Natural killer cell treated with Interleukin-12 subunit alpha and Interleukin-12 subunit beta and Interleukin-15 and Interleukin-18, amount 100 ng/mL, for 72 hours (primary cell): ENCODE data around the gene FAM161A. TPM values are rescaled to one million over a fixed set of nuclear protein-coding genes. Genes with fewer than 3 reads are reported as not detected.
"Not testable (repeated sequence)": the region's sequence is repeated elsewhere in the genome, so short reads cannot be mapped to it uniquely, and the experiment has no call there.

Experiments used
- ATAC-seq, 2 donors: fragments of 150-1000 bp; cut with Tn5 transposase in 1 of 2; sonication (Bioruptor Pico), chemical (Tn5 transposase) in 1 of 2; 2 replicates each; pipeline ENCODE4 v1.10.0; 2021
- DNase-seq: peaks from one replicate; pipeline ENCODE4 v3.0.0; 2022; ENCODE audit warnings: low spot score
- H3K27ac Mint-ChIP-seq, 2 donors: 1 replicate in 1 of 2; 2 replicates in 1 of 2; pipeline ENCODE4 v1.8.0; 2022; ENCODE audit warnings: mixed read lengths in 2 of 2, mild to moderate bottlenecking in 1 of 2, moderate library complexity in 1 of 2
- H3K27me3 Mint-ChIP-seq, 2 donors: 1 replicate in 1 of 2; 2 replicates in 1 of 2; pipeline ENCODE4 v1.8.0; 2022; ENCODE audit warnings: mixed read lengths in 2 of 2
- H3K36me3 Mint-ChIP-seq: one replicate; pipeline ENCODE4 v1.8.0; 2022; ENCODE audit warnings: mixed read lengths
- H3K4me1 Mint-ChIP-seq, 2 donors: 1 replicate in 1 of 2; 2 replicates in 1 of 2; pipeline ENCODE4 v1.8.0; 2022; ENCODE audit warnings: low read depth in 2 of 2, mixed read lengths in 2 of 2, mild to moderate bottlenecking in 1 of 2
- H3K4me3 Mint-ChIP-seq: one replicate; pipeline ENCODE4 v1.8.0; 2022; ENCODE audit warnings: mixed read lengths
- H3K9me3 Mint-ChIP-seq: 2 replicates; pipeline ENCODE4 v1.8.0; 2022; ENCODE audit warnings: mixed read lengths
- total RNA-seq, 2 donors: library from RNA; stranded (reverse); gene quantifications; one replicate each; pipeline ENCODE4 v1.2.3, GENCODE V29; 2022

FAM161A gene, protein sequence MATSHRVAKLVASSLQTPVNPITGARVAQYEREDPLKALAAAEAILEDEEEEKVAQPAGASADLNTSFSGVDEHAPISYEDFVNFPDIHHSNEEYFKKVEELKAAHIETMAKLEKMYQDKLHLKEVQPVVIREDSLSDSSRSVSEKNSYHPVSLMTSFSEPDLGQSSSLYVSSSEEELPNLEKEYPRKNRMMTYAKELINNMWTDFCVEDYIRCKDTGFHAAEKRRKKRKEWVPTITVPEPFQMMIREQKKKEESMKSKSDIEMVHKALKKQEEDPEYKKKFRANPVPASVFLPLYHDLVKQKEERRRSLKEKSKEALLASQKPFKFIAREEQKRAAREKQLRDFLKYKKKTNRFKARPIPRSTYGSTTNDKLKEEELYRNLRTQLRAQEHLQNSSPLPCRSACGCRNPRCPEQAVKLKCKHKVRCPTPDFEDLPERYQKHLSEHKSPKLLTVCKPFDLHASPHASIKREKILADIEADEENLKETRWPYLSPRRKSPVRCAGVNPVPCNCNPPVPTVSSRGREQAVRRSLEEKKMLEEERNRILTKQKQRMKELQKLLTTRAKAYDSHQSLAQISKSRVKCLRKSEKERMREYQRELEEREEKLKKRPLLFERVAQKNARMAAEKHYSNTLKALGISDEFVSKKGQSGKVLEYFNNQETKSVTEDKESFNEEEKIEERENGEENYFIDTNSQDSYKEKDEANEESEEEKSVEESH
- total RNA-seq = 1 to 10 TPM; 2.2 to 6.6 TPM

DNA sequence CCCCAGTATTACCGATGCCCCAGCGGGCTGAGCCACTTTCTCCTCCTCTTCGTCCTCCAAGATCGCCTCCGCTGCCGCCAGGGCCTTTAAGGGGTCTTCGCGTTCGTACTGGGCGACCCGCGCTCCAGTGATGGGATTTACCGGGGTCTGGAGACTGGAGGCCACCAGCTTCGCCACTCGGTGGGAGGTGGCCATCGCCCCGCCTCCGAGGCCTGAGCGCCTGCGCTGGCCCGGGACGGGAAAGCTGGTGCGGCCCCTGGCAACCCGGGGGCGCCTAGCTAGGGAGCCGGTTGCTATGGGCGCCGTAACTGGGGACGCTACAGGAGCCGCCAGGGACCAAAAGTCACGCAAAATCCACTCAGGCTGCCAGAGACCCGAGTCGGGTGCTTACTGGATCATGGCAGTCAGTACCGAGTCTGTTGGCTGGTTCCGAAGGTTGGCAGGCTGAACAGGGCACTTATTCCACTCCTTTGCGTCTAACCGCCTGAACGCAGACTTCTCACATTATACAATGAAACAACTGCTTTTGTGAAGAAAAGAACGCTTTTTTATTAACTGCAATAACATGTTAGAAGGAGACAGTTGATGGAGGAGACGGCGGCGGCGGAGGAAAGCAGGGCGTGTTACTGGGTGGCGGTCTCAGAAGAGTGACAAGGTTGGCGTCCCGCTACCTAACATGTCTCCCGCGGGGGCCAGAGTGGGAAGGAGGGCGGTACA lies at the start of gene FAM161A:
Gene FAM161A, minus strand, starts transcription at position 214 of the 717 bp plus-strand sequence. Its CDS starts 19 bp downstream, at position 195.
- DNase-seq = peak; percentile 88
- peak; percentile 92 to 93 for ATAC-seq
- Mint-ChIP-seq H3K27me3 (no peaks in the 10 kb centered on the region), H3K27ac (peak within 1 kb of the TSS; percentile 28 to 66), H3K9me3 (no peaks in the 10 kb centered on the region), H3K36me3 (no peaks in the 10 kb centered on the region), H3K4me1 (peaks cover 13 to 20% of the 10 kb centered on the region in 2 donors), H3K4me3 (peak within 1 kb of the TSS; percentile 98)

GRCh38 chr2:61900281-61900680 lies 46.4 kb upstream of the FAM161A start:
- Mint-ChIP-seq H3K27me3 (no peaks in the 10 kb centered on the region), H3K27ac (no peak overlapping the region), H3K9me3 (no peaks in the 10 kb centered on the region), H3K4me3 (no peak overlapping the region), H3K4me1 (peaks cover 3% of the 10 kb centered on the region in 2 donors), H3K36me3 (no peaks in the 10 kb centered on the region)
- ATAC-seq = no peak
- no peak for DNase-seq

DNA sequence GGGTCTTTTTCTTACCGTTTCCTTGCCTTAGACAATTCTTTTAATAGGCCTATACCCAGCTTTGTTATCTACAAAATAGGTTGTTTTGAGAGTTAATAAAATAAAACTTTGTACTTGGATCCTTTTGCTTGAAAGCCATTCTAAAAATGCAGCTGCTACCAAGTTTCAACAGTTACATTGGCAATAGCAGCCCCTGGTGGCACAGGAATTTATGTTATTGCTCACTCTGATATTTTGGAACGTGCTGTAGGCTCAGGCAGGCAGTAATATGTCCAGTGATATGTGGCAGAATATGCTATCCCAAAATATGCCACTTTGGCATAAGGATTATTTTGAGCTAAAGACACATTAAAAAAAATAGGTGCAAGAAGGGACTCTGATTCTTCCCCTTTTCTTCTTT lies 45.0 kb upstream of the FAM161A start:
- Mint-ChIP-seq H3K4me1 (no peaks in the 10 kb centered on the region), H3K4me3 (no peak overlapping the region), H3K27ac (no peak overlapping the region), H3K36me3 (no peaks in the 10 kb centered on the region), H3K9me3 (no peaks in the 10 kb centered on the region), H3K27me3 (no peaks in the 10 kb centered on the region)
- DNase-seq (no peak), ATAC-seq (no peak)

- ATAC-seq (peak; percentile 93 to 95), DNase-seq (peak; percentile 93)
- Mint-ChIP-seq H3K9me3 (no peaks in the 10 kb centered on the region), H3K4me3 (peak within 1 kb of the TSS; percentile 95), H3K27ac (peak within 1 kb of the TSS; percentile 92 to 96), H3K27me3 (no peaks in the 10 kb centered on the region), H3K36me3 (peaks cover 13% of the 10 kb centered on the region), H3K4me1 (peaks cover 13 to 21% of the 10 kb centered on the region in 2 donors)
Observed at GRCh38 chr2:61888267-61889055, 34.6 kb upstream of the FAM161A start, which contains the start of gene CCT4. CCT4 (minus strand) TSS chr2:61888656; CDS start chr2:61888507, 149 bp downstream.

DNA sequence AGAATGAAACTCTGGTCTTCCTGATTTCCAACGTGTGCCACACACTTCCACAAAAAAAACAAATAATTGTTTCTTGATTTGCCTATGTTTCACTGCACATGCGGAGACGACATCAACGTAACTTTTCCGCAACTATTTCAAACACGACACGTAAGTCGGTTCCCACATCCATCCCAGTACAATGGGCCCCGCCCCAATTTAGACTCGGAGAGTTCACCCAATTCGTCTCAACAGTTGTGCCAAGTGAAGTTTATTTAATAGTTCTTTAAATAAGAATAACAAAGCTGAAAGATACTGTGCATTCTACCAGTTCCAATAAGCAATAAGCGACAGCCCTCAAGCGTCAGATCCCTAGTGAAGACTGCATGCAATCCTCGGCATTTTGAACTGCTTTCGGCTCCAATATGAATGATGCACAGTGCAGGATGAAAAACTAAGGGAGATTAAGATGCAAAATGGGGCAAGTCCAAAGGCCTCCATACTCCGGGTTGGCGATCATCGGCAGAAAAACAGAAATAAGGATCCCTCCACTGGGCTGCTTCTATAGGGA lies 33.9 kb upstream of the FAM161A start:
- Mint-ChIP-seq H3K9me3 (no peaks in the 10 kb centered on the region), H3K27ac (peak overlapping the region; percentile 92 to 96), H3K36me3 (peaks cover 16% of the 10 kb centered on the region), H3K4me1 (peaks cover 13 to 21% of the 10 kb centered on the region in 2 donors), H3K27me3 (no peaks in the 10 kb centered on the region), H3K4me3 (peak overlapping the region; percentile 95)
- no peak for ATAC-seq
- DNase-seq = no peak

- H3K4me3 Mint-ChIP-seq = peak overlapping the region; percentile 95
- no peaks in the 10 kb centered on the region for H3K27me3 Mint-ChIP-seq
- peak overlapping the region; percentile 92 to 96 for H3K27ac Mint-ChIP-seq
- DNase-seq = no peak
- no peak for ATAC-seq
- no peaks in the 10 kb centered on the region for H3K9me3 Mint-ChIP-seq
- peaks cover 18% of the 10 kb centered on the region for H3K36me3 Mint-ChIP-seq
- peaks cover 13 to 21% of the 10 kb centered on the region in 2 donors for H3K4me1 Mint-ChIP-seq
Observed at GRCh38 chr2:61885896-61886603, 32.2 kb upstream of the FAM161A start.

DNA sequence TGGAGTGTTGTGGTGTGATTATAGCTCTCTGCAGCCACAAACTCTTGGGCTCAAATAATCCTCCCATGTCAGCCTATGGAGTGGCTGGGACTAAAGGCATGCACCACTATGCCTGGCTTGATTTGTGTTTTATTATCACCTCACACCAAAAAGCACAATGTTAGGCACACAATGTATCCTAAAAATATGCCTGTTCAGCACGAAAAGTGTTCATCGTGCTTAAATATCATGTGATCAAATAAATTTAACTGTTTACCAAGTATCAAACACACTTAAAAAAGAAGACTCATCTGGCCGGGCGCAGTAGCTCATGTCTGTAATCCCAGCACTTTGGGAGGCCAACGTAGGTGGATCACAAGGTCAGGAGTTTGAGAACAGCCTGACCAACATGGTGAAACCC lies 29.0 kb upstream of the FAM161A start:
- Mint-ChIP-seq H3K9me3 (no peaks in the 10 kb centered on the region), H3K4me3 (no peak overlapping the region), H3K4me1 (peaks cover 13 to 18% of the 10 kb centered on the region in 2 donors), H3K36me3 (peaks cover 23% of the 10 kb centered on the region), H3K27ac (no peak overlapping the region), H3K27me3 (no peaks in the 10 kb centered on the region)
- ATAC-seq (no peak), DNase-seq (no peak)

DNA sequence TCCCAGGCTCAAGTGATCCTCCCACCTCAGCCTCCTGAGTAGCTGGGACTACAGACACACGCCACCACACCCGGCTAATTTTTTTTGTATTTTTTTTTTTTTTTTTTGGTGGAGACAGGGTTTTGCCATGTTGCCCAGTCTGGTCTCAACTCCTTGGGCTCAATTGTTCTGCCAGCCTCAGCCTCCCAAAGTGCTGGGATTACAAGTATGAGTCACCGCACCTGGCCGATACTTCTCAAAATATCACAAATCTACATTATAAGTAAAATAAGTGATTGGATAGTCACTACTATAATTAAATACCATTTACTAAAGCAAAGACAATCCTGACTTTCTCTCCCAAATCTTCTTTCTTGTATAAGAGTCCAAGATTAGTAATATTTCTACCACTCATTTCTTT lies 25.5 kb upstream of the FAM161A start:
- not testable (repeated sequence) for H3K9me3 Mint-ChIP-seq, H3K27ac Mint-ChIP-seq, H3K27me3 Mint-ChIP-seq, H3K4me1 Mint-ChIP-seq, ATAC-seq, DNase-seq, H3K4me3 Mint-ChIP-seq
- H3K36me3 Mint-ChIP-seq = peaks cover 18% of the 10 kb centered on the region

DNA sequence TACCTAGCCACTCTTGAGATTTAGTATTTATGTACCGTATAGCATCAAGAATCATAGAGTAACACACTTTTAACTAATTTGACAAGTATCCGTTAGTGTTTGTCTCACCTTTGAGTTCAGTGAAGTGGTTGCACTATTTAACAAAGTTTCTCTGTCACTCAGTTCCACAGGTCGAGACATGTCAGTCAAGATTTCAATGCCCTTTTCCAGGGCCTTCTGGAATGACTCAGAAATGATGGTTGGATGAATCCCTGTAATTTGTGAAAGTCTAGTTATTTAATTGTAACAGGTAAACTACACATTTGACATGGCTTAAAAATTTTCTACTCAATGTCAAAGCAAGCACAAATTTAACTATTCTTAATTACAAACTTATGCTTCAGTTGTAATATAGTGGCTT lies 24.9 kb upstream of the FAM161A start:
- Mint-ChIP-seq H3K27ac (no peak overlapping the region), H3K36me3 (peaks cover 23% of the 10 kb centered on the region), H3K4me1 (no peaks in the 10 kb centered on the region), H3K4me3 (no peak overlapping the region), H3K27me3 (no peaks in the 10 kb centered on the region), H3K9me3 (no peaks in the 10 kb centered on the region)
- DNase-seq (no peak), ATAC-seq (no peak)

DNA sequence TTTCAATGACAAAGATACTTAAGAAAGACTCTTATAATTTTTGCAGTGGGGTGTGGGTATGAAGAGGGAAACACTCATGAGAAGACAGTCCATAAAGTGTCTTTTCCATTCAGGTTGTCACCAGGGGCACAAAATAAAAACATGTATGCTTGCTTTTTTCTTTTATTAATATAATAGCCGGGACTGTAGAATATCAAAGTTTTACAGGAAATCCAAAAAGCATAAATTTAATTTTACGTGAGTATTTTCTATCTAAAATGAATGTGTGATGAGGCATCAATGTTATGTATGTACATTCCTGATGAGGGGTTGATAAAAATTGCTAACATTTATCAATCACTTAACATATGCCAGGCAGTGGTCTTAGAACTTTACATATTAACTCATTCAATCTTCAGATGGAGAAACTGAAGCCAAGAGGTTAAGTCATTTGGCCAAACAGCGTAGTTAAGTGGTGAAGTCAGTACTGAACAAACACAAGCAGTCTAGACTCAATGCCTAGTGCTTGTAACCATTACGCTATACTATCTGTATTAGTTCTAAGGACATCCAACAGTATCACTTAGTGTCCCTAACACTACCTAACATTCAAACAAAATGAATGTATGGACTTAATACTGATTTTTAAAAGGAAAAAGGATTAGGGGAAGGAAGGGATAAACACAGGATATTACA lies 23.8 kb upstream of the FAM161A start:
- Mint-ChIP-seq H3K36me3 (peaks cover 20% of the 10 kb centered on the region), H3K4me1 (no peaks in the 10 kb centered on the region), H3K27me3 (no peaks in the 10 kb centered on the region), H3K9me3 (no peaks in the 10 kb centered on the region), H3K27ac (no peak overlapping the region), H3K4me3 (no peak overlapping the region)
- DNase-seq (no peak), ATAC-seq (no peak)

DNA sequence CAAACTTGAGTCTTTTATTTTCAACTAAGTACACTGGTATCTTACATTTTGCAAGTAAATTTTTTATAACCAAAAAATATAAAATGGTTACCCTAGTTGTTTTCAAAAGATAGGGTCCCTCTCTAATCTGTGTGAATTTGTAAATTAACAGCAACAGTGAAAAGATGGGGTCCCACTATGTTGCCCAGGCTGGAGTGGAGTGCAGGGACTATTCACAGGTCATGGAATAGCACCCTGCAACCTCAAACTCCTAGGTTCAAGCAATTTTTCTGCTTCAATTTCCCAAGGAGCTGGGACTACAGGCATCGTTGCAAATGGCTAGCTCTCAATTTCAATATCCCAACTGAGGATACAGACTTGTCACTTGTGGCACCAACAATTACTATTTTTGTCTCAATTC lies 22.5 kb upstream of the FAM161A start:
- ATAC-seq = no peak

DNA sequence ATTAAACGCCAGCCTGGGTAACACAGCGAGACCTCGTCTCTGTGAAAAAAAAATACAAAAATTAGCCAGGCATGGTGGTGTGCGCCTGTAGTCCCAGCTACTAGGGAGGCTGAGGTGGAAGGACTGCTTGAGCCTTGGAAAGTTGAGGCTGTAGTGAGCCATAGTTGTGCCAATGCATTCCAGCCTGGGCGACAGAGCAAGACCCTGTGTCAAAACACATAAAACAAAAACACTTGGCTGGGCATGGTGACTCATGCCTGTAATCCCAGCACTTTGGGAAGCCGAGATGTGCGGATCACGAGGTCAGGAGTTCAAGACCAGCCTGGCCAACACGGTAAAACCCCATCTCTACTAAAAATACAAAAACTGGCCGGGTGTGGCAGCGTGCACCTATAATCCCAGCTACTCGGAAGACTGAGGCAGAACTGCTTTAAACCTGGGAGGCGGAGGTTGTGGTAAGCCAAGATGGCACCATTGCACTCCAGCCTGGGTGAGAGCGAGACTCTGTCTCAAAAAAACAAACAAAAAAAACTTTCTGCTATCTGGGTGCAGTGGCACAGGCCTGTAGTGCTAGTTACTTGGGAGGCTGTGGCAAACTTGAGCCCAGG lies 12.7 kb upstream of the FAM161A start:
- H3K4me1 Mint-ChIP-seq = peaks cover 3 to 10% of the 10 kb centered on the region in 2 donors
- not testable (repeated sequence) for H3K9me3 Mint-ChIP-seq, H3K27me3 Mint-ChIP-seq, ATAC-seq, H3K27ac Mint-ChIP-seq, H3K4me3 Mint-ChIP-seq, DNase-seq
- peaks cover 41% of the 10 kb centered on the region for H3K36me3 Mint-ChIP-seq

More for the DNA sequence above, 22.5 kb upstream of the FAM161A start:
- no peak for DNase-seq
- Mint-ChIP-seq H3K36me3 (peaks cover 26% of the 10 kb centered on the region), H3K4me3 (no peak overlapping the region), H3K27me3 (no peaks in the 10 kb centered on the region), H3K4me1 (peaks cover under 1 to 2% of the 10 kb centered on the region in 2 donors), H3K9me3 (no peaks in the 10 kb centered on the region), H3K27ac (no peak overlapping the region)
